Spleen (tissue), 11 donors: Measurements from ENCODE around the gene OR4D9. TPM values are rescaled to one million over a fixed set of nuclear protein-coding genes. Genes with fewer than 3 reads are reported as not detected.

Experiments
- DNase-seq: peaks from one replicate; pipeline ENCODE4 v3.0.0-alpha.2; 2020
- H3K27ac ChIP-seq, 8 donors: fragments of 200-600 bp; sonication (generic) in 7 of 8; 1 replicate in 4 of 8; 2 replicates in 4 of 8; pipeline versions ENCODE4 v1.5.0 to v1.8.0; 2016 to 2021; ENCODE audit warnings: inconsistent platforms in 4 of 8, mild to moderate bottlenecking in 4 of 8, moderate library complexity in 1 of 8
- H3K27me3 ChIP-seq, 7 donors: fragments of 200-600 bp; sonication (generic) in 6 of 7; replicated peaks in 1 of 7; 1 replicate in 4 of 7; 2 replicates in 3 of 7; pipeline versions ENCODE4 v1.5.0 to v1.8.0; 2016 to 2021; ENCODE audit warnings: inconsistent platforms in 3 of 7, mild to moderate bottlenecking in 1 of 7
- H3K36me3 ChIP-seq, 6 donors: fragments of 200-600 bp; sonication (generic) in 5 of 6; 1 replicate in 4 of 6; 2 replicates in 2 of 6; pipeline versions ENCODE4 v1.5.0 to v1.8.0; 2016 to 2021; ENCODE audit warnings: inconsistent platforms in 2 of 6
- H3K4me1 ChIP-seq, 6 donors: fragments of 200-600 bp; sonication (generic) in 5 of 6; 1 replicate in 3 of 6; 2 replicates in 3 of 6; pipeline versions ENCODE4 v1.5.0 to v1.8.0; 2016 to 2021; ENCODE audit warnings: inconsistent platforms in 3 of 6
- H3K4me3 ChIP-seq, 8 donors: fragments of 200-600 bp; sonication (generic) in 7 of 8; 1 replicate in 4 of 8; 2 replicates in 4 of 8; pipeline versions ENCODE4 v1.5.0 to v1.8.0; 2016 to 2021; ENCODE audit warnings: inconsistent platforms in 4 of 8, mild to moderate bottlenecking in 4 of 8, moderate library complexity in 2 of 8
- H3K9me3 ChIP-seq, 8 donors: fragments of 200-600 bp; sonication (generic) in 7 of 8; 1 replicate in 4 of 8; 2 replicates in 4 of 8; pipeline versions ENCODE4 v1.5.0 to v1.8.0; 2016 to 2021; ENCODE audit warnings: inconsistent platforms in 4 of 8
- POLR2A ChIP-seq, 3 donors: fragments of 450-650 bp; IDR thresholded peaks; one replicate each; pipeline ENCODE4 v1.5.1; 2017; ENCODE audit warnings: antibody characterized with exemption in 3 of 3, mild to moderate bottlenecking in 1 of 3
- POLR2AphosphoS5 ChIP-seq, 3 donors: sonication (generic); formaldehyde crosslinking; IDR thresholded peaks; one replicate each; pipeline ENCODE4 v1.5.1; 2017; ENCODE audit warnings: antibody characterized with exemption in 3 of 3
- WGBS, 5 donors: extraction: QIAGEN DNeasy Blood & Tissue Kit in 3 of 5; methylation state at CpG; one replicate each; pipeline versions ENCODE4 v1.1.5 to v1.1.7; 2013 to 2018; 5-methylcytosine and 5-hydroxymethylcytosine counted together
- intact Hi-C: fragments of 100-400 bp; cut with DNase I; formaldehyde crosslinking; loops from one replicate; pipeline ENCODE4 v1.15.0; 2023; ENCODE audit warnings: low total_unique reads
- polyA plus RNA-seq, 3 donors: library from polyadenylated mRNA; stranded (reverse); fragments of 200-250 nt; gene quantifications; one replicate each; pipeline ENCODE4 v1.2.1, GENCODE V29; 2013
- total RNA-seq, 7 donors: library from RNA; depleted of rRNA in 3 of 7; stranded (reverse); fragments of >200 nt in 3 of 7; fragmentation: NEBNext Ultra II Directional in 4 of 7; extraction: Animal tissue kit (Norgen Biotek cat#: 25700) in 4 of 7; gene quantifications; one replicate each; pipeline versions ENCODE4 v1.1.0 to v1.2.1, GENCODE V29; 2016 to 2021
- TF ChIP-seq, protein P1 (sequence below), 11 experiments: fragments of 200-600 bp in 7 of 11; fragments of 450-650 bp in 4 of 11; sonication (generic) in 4 of 11; IDR thresholded peaks in 8 of 11; conservative IDR thresholded peaks in 3 of 11; 1 replicate in 7 of 11; 2 replicates in 4 of 11; pipeline versions ENCODE4 v1.4.0 to v1.8.0; 2016 to 2021; ENCODE audit warnings: antibody characterized with exemption in 11 of 11, inconsistent platforms in 4 of 11, mild to moderate bottlenecking in 1 of 11
- donor health status: healthy with polysubstance abuse.
- donor health status: DM: no; HTN: no; CAD: no; lungs with moderate emphysema.
- donor health status: DM: no; HTN: no; CAD: no.
- donor health status: Bipolar disorder and iron deficiency.
- donor health status: healthy.
- donor health status: DM: no; HTN: no; CAD: no.
- donor health status: DM: yes; HTN: yes; CAD: no.

Gene OR4D9
- total and polyA plus RNA-seq, 10 donors: not detected

DNA sequence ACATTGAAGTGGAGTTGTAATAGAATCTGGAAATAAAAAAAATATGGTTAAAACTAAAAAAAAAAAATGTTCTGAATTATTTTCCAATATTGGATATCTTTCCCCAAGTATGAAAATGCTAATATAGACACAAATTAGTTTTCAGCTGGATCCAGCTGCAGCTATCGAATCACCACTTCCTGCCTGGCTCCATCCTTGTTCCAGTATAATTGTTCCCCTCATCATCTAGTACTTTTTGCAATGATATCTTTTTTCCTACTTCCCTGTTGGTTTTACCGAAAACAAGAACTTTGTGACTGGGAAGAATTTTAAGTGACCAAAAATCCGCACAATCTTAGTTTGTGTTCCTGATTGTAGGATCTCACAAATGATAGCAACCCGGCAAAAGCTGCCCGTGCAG is 9.4 kb downstream of the OR4D9 start:
- Histone ChIP-seq H3K9me3 (no peaks in the 10 kb centered on the region), H3K4me3 (no peak overlapping the region), H3K27me3 (peaks cover 0 to 4% (median 0%) of the 10 kb centered on the region in 7 donors), H3K4me1 (no peaks in the 10 kb centered on the region), H3K27ac (no peak overlapping the region), H3K36me3 (no peaks in the 10 kb centered on the region)
- no peak for DNase-seq
- intact Hi-C loops: no loop called here
- WGBS, 5 donors: 81 to 90% (median 82%) methylated on average over 5 of the region's 5 CpGs
- no peak for TF ChIP-seq POLR2A (IDR thresholded peaks at IDR 0.05)
- TF ChIP-seq, protein P1, sequence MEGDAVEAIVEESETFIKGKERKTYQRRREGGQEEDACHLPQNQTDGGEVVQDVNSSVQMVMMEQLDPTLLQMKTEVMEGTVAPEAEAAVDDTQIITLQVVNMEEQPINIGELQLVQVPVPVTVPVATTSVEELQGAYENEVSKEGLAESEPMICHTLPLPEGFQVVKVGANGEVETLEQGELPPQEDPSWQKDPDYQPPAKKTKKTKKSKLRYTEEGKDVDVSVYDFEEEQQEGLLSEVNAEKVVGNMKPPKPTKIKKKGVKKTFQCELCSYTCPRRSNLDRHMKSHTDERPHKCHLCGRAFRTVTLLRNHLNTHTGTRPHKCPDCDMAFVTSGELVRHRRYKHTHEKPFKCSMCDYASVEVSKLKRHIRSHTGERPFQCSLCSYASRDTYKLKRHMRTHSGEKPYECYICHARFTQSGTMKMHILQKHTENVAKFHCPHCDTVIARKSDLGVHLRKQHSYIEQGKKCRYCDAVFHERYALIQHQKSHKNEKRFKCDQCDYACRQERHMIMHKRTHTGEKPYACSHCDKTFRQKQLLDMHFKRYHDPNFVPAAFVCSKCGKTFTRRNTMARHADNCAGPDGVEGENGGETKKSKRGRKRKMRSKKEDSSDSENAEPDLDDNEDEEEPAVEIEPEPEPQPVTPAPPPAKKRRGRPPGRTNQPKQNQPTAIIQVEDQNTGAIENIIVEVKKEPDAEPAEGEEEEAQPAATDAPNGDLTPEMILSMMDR (IDR thresholded peaks at IDR 0.05 in 8 of 11, conservative IDR thresholded peaks at IDR 0.05 in 3 of 11): no peak
- TF ChIP-seq POLR2AphosphoS5 (IDR thresholded peaks at IDR 0.05): no peak

- H3K27me3 ChIP-seq: peaks cover 0 to 9% (median 0%) of the 10 kb centered on the region in 7 donors
- H3K27ac ChIP-seq: no peak overlapping the region
- no peak for DNase-seq
- WGBS, 5 donors: 40 to 67% (median 46%) methylated on average over 1 of the region's 1 CpG
- intact Hi-C loops: no loop called here
- no peaks in the 10 kb centered on the region for H3K9me3 ChIP-seq
- no peak overlapping the region for H3K4me3 ChIP-seq
- no peaks in the 10 kb centered on the region for H3K4me1 ChIP-seq
- no peaks in the 10 kb centered on the region for H3K36me3 ChIP-seq
- TF ChIP-seq POLR2A (IDR thresholded peaks at IDR 0.05) (no peak), POLR2AphosphoS5 (IDR thresholded peaks at IDR 0.05) (no peak)
- TF ChIP-seq, protein P1 (IDR thresholded peaks at IDR 0.05 in 8 of 11, conservative IDR thresholded peaks at IDR 0.05 in 3 of 11): no peak
These were observed 12.2 kb downstream of the OR4D9 start for GRCh38 chr11:59523541-59523940.

GRCh38 chr11:59528711-59529110 is 17.4 kb downstream of the OR4D9 start:
- TF ChIP-seq POLR2A (IDR thresholded peaks at IDR 0.05) (no peak), POLR2AphosphoS5 (IDR thresholded peaks at IDR 0.05) (no peak)
- TF ChIP-seq, protein P1 (IDR thresholded peaks at IDR 0.05 in 8 of 11, conservative IDR thresholded peaks at IDR 0.05 in 3 of 11): no peak
- no peaks in the 10 kb centered on the region for H3K36me3 ChIP-seq
- peaks cover 0 to 9% (median 0%) of the 10 kb centered on the region in 7 donors for H3K27me3 ChIP-seq
- DNase-seq: no peak
- H3K9me3 ChIP-seq: no peaks in the 10 kb centered on the region
- H3K27ac ChIP-seq: no peak overlapping the region
- no peak overlapping the region for H3K4me3 ChIP-seq
- intact Hi-C loops: no loop called here
- H3K4me1 ChIP-seq: no peaks in the 10 kb centered on the region
- 67 to 85% (median 72%) methylated on average over 7 of the region's 7 CpGs for WGBS, 5 donors

DNA sequence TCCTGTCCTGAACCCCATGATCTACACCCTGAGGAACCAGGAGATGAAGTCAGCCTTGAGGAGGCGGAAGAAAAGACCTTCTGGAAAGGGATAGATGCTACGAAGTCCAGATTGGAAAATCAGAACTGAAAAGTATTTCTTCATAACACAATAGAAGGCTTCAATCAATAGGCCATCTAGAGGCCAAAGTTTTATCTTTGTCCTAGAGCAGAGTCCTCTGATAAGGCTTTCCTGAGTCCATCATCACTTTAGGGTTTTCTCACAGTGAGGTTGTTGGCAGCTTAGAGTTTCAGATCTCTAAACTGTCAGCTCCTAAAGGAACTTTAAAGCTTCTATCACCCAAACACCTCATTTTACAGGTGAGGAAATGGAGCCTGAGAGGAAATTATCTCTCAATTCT is 21.3 kb downstream of the OR4D9 start:
- Histone ChIP-seq H3K36me3 (no peaks in the 10 kb centered on the region), H3K4me3 (no peak overlapping the region), H3K27me3 (no peaks in the 10 kb centered on the region), H3K27ac (no peak overlapping the region), H3K9me3 (no peaks in the 10 kb centered on the region), H3K4me1 (peaks cover 0 to 14% (median 7%) of the 10 kb centered on the region in 6 donors)
- DNase-seq: no peak
- no peak for TF ChIP-seq POLR2AphosphoS5 (IDR thresholded peaks at IDR 0.05)
- TF ChIP-seq, protein P1 (IDR thresholded peaks at IDR 0.05 in 8 of 11, conservative IDR thresholded peaks at IDR 0.05 in 3 of 11): no peak
- no peak for TF ChIP-seq POLR2A (IDR thresholded peaks at IDR 0.05)
- WGBS, 5 donors: 82 to 93% (median 88%) methylated on average over 2 of the region's 2 CpGs
- intact Hi-C loops: loop anchor here (10.0 kb wide), 1 partner anchor 152 kb away; no protein-coding TSS in a partner anchor
